Endothelial cell (in vitro differentiated cells): ENCODE measurements around the gene SCYL3. TPM values are rescaled to one million over a fixed set of nuclear protein-coding genes. Genes with fewer than 3 reads are reported as not detected.
A peak's percentile ranks its signal among the peaks of the same experiment; 100 is the strongest.

Experiments used
- DNase-seq: peaks from one replicate; pipeline ENCODE4 v3.0.0; 2021; ENCODE audit warnings: low spot score
- H3K27ac Mint-ChIP-seq: one replicate; pipeline ENCODE4 v1.8.0; 2021; ENCODE audit warnings: mixed read lengths, inconsistent platforms; ENCODE audit not compliant: unreplicated experiment
- H3K27me3 Mint-ChIP-seq: one replicate; pipeline ENCODE4 v1.8.0; 2021; ENCODE audit warnings: mild to moderate bottlenecking, moderate library complexity, mixed read lengths, inconsistent platforms; ENCODE audit not compliant: unreplicated experiment
- H3K36me3 Mint-ChIP-seq: one replicate; pipeline ENCODE4 v1.8.0; 2021; ENCODE audit warnings: mild to moderate bottlenecking, low read depth, mixed read lengths, inconsistent platforms; ENCODE audit not compliant: unreplicated experiment
- H3K4me1 Mint-ChIP-seq: one replicate; pipeline ENCODE4 v1.8.0; 2021; ENCODE audit warnings: mild to moderate bottlenecking, mixed read lengths, inconsistent platforms; ENCODE audit not compliant: unreplicated experiment
- H3K4me3 Mint-ChIP-seq: one replicate; pipeline ENCODE4 v1.8.0; 2021; ENCODE audit warnings: mild to moderate bottlenecking, mixed read lengths, inconsistent platforms; ENCODE audit not compliant: unreplicated experiment
- H3K9me3 Mint-ChIP-seq: one replicate; pipeline ENCODE4 v1.8.0; 2021; ENCODE audit warnings: mixed read lengths, inconsistent platforms; ENCODE audit not compliant: unreplicated experiment
- CTCF ChIP-seq: fragments of 200-600 bp; sonication (generic); IDR thresholded peaks from one replicate; pipeline ENCODE4 v1.5.0; 2021; ENCODE audit warnings: antibody characterized with exemption; ENCODE audit not compliant: unreplicated experiment
- total RNA-seq: library from RNA; stranded (reverse); fragmentation: NEBNext Ultra II Directional; extraction: Animal tissue kit (Norgen Biotek cat#: 25700); gene quantifications from one replicate; pipeline ENCODE4 v1.2.1, GENCODE V29; 2021; ENCODE audit not compliant: unreplicated experiment

The SCYL3 gene
- total RNA-seq, 1 donor from 2014 or later, result 19.2 TPM

GRCh38 chr1:169900571-169900970 lies 6.9 kb upstream of the SCYL3 start:
- DNase-seq, result no peak
- Mint-ChIP-seq H3K27me3 (peaks cover 5% of the 10 kb centered on the region), H3K4me1 (peaks cover 69% of the 10 kb centered on the region), H3K9me3 (no peaks in the 10 kb centered on the region), H3K27ac (no peak overlapping the region), H3K36me3 (no peaks in the 10 kb centered on the region), H3K4me3 (no peak overlapping the region)
- no peak for TF ChIP-seq CTCF

GRCh38 chr1:169899519-169900217 lies 6.0 kb upstream of the SCYL3 start:
- TF ChIP-seq CTCF, result no peak
- Mint-ChIP-seq H3K4me1 (peaks cover 67% of the 10 kb centered on the region), H3K27me3 (peaks cover 3% of the 10 kb centered on the region), H3K4me3 (no peak overlapping the region), H3K27ac (peak overlapping the region; percentile 76), H3K36me3 (no peaks in the 10 kb centered on the region), H3K9me3 (no peaks in the 10 kb centered on the region)
- DNase-seq, result no peak

- H3K27ac Mint-ChIP-seq, result no peak overlapping the region
- H3K9me3 Mint-ChIP-seq, result no peaks in the 10 kb centered on the region
- H3K4me3 Mint-ChIP-seq, result no peak overlapping the region
- peaks cover 59% of the 10 kb centered on the region for H3K4me1 Mint-ChIP-seq
- no peaks in the 10 kb centered on the region for H3K36me3 Mint-ChIP-seq
- no peak for TF ChIP-seq CTCF
- DNase-seq, result no peak
- peaks cover 8% of the 10 kb centered on the region for H3K27me3 Mint-ChIP-seq
Measured at GRCh38 chr1:169896013-169896412, 2.3 kb upstream of the SCYL3 start.

- Mint-ChIP-seq H3K36me3 (no peaks in the 10 kb centered on the region), H3K4me3 (peak overlapping the region; percentile 90), H3K4me1 (peaks cover 56% of the 10 kb centered on the region), H3K27me3 (peaks cover 8% of the 10 kb centered on the region), H3K9me3 (no peaks in the 10 kb centered on the region), H3K27ac (peak overlapping the region; percentile 100)
- DNase-seq, result no peak
- no peak for TF ChIP-seq CTCF
Measured at GRCh38 chr1:169894424-169895145, 889 bp upstream of the SCYL3 start.
